Upper lobe of left lung (tissue), 4 donors: ENCODE results near the gene SEL1L.

Source experiments
- CTCF ChIP-seq, 6 experiments: fragments of 450-650 bp in 4 of 6; fragments of 200-600 bp in 2 of 6; sonication (generic) in 2 of 6; IDR thresholded peaks; one replicate each; pipeline ENCODE4 v1.5.1; 2016 to 2019; ENCODE audit warnings: antibody characterized with exemption in 6 of 6
- POLR2A ChIP-seq, 4 donors: fragments of 450-650 bp; IDR thresholded peaks; one replicate each; pipeline ENCODE4 v1.5.1; 2016 to 2017; ENCODE audit warnings: antibody characterized with exemption in 4 of 4, mild to moderate bottlenecking in 2 of 4

DNA sequence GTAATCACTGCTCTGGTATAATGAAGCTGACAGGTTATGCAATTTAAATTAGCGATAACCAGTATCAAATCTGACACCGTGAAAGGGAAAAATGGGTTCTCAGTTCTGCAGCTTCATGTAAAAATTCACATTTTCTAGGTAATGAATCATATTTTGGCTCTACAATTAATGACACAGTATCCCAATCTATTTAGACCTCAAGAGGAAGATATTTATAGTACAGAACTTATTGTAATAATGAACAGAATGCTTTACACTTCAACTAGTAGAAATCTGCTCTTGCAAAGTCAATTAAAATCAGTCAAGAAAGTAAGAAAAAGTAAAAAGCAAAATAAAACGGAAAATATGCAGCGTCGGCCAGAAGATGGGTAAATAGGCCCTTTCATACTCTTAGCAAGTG, 24.3 kb downstream of the SEL1L start:
- TF ChIP-seq CTCF (IDR thresholded peaks at IDR 0.05) (no peak), POLR2A (IDR thresholded peaks at IDR 0.05) (no peak)
